KMS-11 (cell line): ENCODE measurements around the gene ZC3H14.

ENCODE experiments used
- H2AFZ ChIP-seq: fragments of 200-600 bp; sonication (generic); 2 replicates; pipeline ENCODE4 v1.6.1; 2016; ENCODE audit warnings: antibody characterized with exemption, mixed run types, low read depth
- H3K27ac ChIP-seq: fragments of 200-600 bp; sonication (generic); 2 replicates; pipeline ENCODE4 v1.6.1; 2016; ENCODE audit warnings: mild to moderate bottlenecking, mixed run types
- H3K27me3 ChIP-seq: fragments of 200-600 bp; sonication (generic); 2 replicates; pipeline ENCODE4 v1.6.1; 2017; ENCODE audit warnings: mild to moderate bottlenecking, low read depth, mixed run types, moderate library complexity; ENCODE audit not compliant: insufficient read depth
- H3K36me3 ChIP-seq: fragments of 200-600 bp; sonication (generic); 2 replicates; pipeline ENCODE4 v1.6.1; 2017; ENCODE audit warnings: mild to moderate bottlenecking, mixed run types; ENCODE audit not compliant: insufficient read depth
- H3K4me1 ChIP-seq: fragments of 200-600 bp; sonication (generic); 2 replicates; pipeline ENCODE4 v1.6.1; 2016; ENCODE audit warnings: mild to moderate bottlenecking, low read depth, mixed run types; ENCODE audit not compliant: poor library complexity, severe bottlenecking
- H3K4me2 ChIP-seq: fragments of 200-600 bp; sonication (generic); 2 replicates; pipeline ENCODE4 v1.7.0; 2016; ENCODE audit warnings: mild to moderate bottlenecking, mixed run types
- H3K4me3 ChIP-seq: fragments of 200-600 bp; sonication (generic); IDR thresholded peaks from 2 replicates; pipeline ENCODE4 v1.6.1; 2017; ENCODE audit warnings: low read depth, low read length, mixed read lengths; ENCODE audit not compliant: insufficient read depth
- H3K79me2 ChIP-seq: fragments of 200-600 bp; sonication (generic); 2 replicates; pipeline ENCODE4 v1.6.1; 2016; ENCODE audit warnings: low read depth, mixed run types; ENCODE audit not compliant: insufficient read depth
- H3K9ac ChIP-seq: fragments of 200-600 bp; sonication (generic); 2 replicates; pipeline ENCODE4 v1.6.1; 2016; ENCODE audit warnings: mild to moderate bottlenecking, mixed run types
- H4K20me1 ChIP-seq: fragments of 200-600 bp; sonication (generic); 2 replicates; pipeline ENCODE4 v1.6.1; 2016; ENCODE audit warnings: mild to moderate bottlenecking, mixed run types; ENCODE audit not compliant: insufficient read depth
- TF ChIP-seq, protein P1 (sequence below): fragments of 200-600 bp; sonication (generic); conservative IDR thresholded peaks from 2 replicates; pipeline ENCODE4 v1.6.1; 2017; ENCODE audit warnings: low read depth, mild to moderate bottlenecking, antibody characterized with exemption, low read length, moderate library complexity, mixed read lengths

Gene ZC3H14

DNA sequence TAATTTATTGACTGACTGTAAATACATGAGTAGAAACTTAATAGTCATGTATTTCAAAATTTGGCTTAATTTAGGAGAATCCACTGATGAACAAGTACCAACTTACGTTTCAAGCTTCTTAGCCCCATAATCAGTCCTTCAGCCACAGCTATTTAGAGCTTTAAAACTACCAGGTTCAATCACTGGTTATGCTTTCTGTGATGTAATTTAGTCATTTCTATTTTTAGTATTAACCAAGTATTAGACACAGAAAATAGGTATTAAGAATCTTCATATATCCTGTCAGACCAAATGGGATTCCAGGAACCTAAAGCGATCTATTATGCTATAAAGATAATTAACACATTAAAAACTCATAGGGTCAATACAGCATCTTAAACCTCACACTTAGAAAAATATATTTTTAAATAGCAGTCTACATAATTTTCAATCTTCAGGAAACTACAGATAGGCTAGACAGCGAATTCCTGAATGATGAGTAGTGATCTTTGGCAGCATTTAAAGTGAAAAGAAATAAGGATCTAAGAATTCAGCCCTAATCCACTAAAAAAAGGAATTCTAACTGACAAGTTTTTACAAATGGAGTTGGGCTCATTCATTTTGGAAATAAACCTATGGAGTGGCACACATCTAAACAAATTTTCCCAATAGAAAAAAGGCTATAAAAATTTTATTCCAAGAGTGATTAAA lies 51.5 kb downstream of the ZC3H14 start:
- no peaks in the 10 kb centered on the region for H4K20me1 ChIP-seq
- no peaks in the 10 kb centered on the region for H3K79me2 ChIP-seq
- TF ChIP-seq, protein P1, sequence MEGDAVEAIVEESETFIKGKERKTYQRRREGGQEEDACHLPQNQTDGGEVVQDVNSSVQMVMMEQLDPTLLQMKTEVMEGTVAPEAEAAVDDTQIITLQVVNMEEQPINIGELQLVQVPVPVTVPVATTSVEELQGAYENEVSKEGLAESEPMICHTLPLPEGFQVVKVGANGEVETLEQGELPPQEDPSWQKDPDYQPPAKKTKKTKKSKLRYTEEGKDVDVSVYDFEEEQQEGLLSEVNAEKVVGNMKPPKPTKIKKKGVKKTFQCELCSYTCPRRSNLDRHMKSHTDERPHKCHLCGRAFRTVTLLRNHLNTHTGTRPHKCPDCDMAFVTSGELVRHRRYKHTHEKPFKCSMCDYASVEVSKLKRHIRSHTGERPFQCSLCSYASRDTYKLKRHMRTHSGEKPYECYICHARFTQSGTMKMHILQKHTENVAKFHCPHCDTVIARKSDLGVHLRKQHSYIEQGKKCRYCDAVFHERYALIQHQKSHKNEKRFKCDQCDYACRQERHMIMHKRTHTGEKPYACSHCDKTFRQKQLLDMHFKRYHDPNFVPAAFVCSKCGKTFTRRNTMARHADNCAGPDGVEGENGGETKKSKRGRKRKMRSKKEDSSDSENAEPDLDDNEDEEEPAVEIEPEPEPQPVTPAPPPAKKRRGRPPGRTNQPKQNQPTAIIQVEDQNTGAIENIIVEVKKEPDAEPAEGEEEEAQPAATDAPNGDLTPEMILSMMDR: no peak
- no peak overlapping the region for H3K27ac ChIP-seq
- H3K9ac ChIP-seq: no peak overlapping the region
- no peak overlapping the region for H3K4me2 ChIP-seq
- no peaks in the 10 kb centered on the region for H3K27me3 ChIP-seq
- no peaks in the 10 kb centered on the region for H3K36me3 ChIP-seq
- no peak overlapping the region for H3K4me3 ChIP-seq
- H3K4me1 ChIP-seq: peaks cover 3% of the 10 kb centered on the region
- no peak overlapping the region for H2AFZ ChIP-seq

DNA sequence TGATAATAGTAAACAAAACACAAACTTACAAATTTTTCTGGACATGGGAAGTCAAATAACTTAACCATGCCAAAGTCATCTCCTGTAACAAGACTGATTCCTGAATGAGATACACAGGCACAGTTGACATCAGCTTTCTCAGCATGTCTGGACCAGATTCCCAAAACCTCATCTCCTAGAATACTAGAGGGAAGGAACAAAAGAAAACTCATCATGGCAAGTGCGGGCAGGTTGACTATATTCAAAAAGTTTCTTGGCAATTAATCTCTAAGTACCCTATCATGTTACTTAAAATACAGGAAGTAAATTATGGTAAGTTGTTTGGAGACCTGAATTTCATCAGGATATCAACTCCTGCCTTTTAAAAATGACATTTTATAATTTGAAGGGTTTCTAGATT lies 53.9 kb downstream of the ZC3H14 start:
- Histone ChIP-seq H3K4me3 (no peak overlapping the region), H2AFZ (no peak overlapping the region), H4K20me1 (no peaks in the 10 kb centered on the region), H3K79me2 (no peaks in the 10 kb centered on the region), H3K36me3 (no peaks in the 10 kb centered on the region), H3K9ac (no peak overlapping the region), H3K4me2 (no peak overlapping the region), H3K27ac (no peak overlapping the region), H3K4me1 (peaks cover 3% of the 10 kb centered on the region), H3K27me3 (no peaks in the 10 kb centered on the region)
- TF ChIP-seq, protein P1: no peak

DNA sequence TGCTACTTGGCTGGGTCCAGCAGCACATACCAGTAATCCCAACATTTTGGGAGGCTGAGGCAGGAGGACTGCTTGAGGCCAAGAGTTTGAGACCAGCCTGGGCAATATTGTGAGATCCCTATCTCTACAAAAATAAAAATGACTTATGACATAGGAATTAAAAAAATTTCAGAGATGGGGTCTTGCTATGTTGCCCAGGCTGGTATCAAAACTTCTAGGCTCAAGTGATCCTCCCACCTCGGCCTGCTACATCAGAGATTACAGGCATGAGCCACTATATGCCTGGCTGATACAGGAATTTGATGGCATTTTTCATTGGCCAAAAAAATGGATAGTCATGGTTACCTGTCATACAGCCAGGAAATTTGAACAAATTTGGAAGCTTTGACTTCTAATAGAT lies 54.6 kb downstream of the ZC3H14 start:
- Histone ChIP-seq H3K4me3 (no peak overlapping the region), H3K79me2 (no peaks in the 10 kb centered on the region), H3K27me3 (no peaks in the 10 kb centered on the region), H2AFZ (no peak overlapping the region), H4K20me1 (no peaks in the 10 kb centered on the region), H3K4me1 (peaks cover 3% of the 10 kb centered on the region), H3K9ac (no peak overlapping the region), H3K4me2 (no peak overlapping the region), H3K27ac (no peak overlapping the region), H3K36me3 (no peaks in the 10 kb centered on the region)
- TF ChIP-seq, protein P1: no peak

DNA sequence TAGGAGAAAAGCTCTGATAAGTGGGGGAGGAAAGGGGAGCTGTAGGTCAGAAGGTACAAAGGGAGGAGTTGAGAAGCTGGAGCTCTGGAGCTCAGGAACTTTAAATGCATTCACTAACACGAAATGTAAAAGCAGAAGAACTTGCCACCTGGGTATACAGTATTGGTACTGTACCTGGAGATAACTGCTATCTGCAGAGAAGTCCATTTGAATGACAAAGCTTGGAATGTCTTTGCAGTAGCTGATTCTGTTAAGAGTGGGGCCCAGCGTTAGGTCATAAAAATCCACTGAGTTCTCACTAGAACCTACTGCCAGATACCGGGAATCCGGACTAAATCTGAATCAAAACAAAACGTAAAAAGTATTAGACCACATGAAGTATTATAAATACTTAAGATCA lies 55.6 kb downstream of the ZC3H14 start:
- TF ChIP-seq, protein P1: no peak
- H3K4me2 ChIP-seq: no peak overlapping the region
- H3K4me1 ChIP-seq: peaks cover 3% of the 10 kb centered on the region
- H3K27me3 ChIP-seq: no peaks in the 10 kb centered on the region
- no peaks in the 10 kb centered on the region for H4K20me1 ChIP-seq
- H3K4me3 ChIP-seq: no peak overlapping the region
- H3K9ac ChIP-seq: no peak overlapping the region
- H3K79me2 ChIP-seq: no peaks in the 10 kb centered on the region
- no peaks in the 10 kb centered on the region for H3K36me3 ChIP-seq
- H3K27ac ChIP-seq: no peak overlapping the region
- H2AFZ ChIP-seq: no peak overlapping the region
